Activated CD4-positive, CD25-positive, alpha-beta regulatory T cell treated with anti-CD3 and anti-CD28 coated beads, Interleukin-2, amount 50 U/mL, for 16 hours (primary cell): ENCODE results near the gene GDPD3.

Experiments used
- DNase-seq: peaks from one replicate; pipeline ENCODE4 v3.0.0-alpha.2; 2020; ENCODE audit warnings: low read depth, low spot score

The GDPD3 gene

DNA sequence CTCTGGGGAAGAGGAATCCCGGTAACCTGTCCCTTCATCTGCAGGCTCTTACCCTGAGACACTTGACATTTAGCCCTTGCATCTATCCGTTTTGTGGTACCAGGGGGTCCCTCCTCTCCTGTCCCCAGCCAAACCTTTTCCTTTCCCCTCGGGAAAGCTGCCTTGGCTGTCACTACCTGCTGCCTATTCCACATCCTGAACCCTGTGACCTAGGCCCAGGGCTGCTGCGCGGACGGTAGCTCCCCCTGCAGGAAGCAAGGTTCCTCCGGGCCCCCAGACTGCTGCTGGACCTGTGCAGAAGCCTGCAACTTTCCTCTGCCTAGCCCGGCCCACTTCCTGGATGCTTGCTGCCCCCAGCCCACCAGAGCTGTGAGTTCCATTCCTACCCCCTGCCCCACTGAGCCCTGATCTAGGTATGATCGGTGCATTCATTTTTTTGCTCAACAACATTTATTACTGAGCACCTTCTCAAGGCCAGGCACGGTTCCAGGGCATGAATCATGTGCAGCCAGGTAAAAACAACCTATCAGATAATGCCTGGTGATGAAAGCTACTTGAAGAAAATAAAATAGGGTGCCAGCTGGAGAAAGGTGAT lies 58.3 kb downstream of the GDPD3 start:
- DNase-seq, result no peak
